IMR-90 (cell line): ENCODE data around the gene BUB1B. TPM values are rescaled to one million over a fixed set of nuclear protein-coding genes. Genes with fewer than 3 reads are reported as not detected.

ENCODE experiments used
- ATAC-seq: fragments of 200-7000 bp; cut with Tn5 transposase; 2 replicates; pipeline ENCODE4 v1.9.1; 2020; ENCODE audit warnings: low read depth, mild to moderate bottlenecking, moderate library complexity
- BruUV-seq: library from RNA; stranded (reverse); fragments of 400-500 nt; replicated peaks from 2 replicates; lab custom pipeline; 2021; lab: Mats Ljungman, UMichigan
- CTCF ChIA-PET: fragments of 300-600 bp; formaldehyde crosslinking; extraction: SDS; loops from one replicate; lab custom pipeline; 2021; ENCODE audit warnings: antibody characterized with exemption; lab: Yijun Ruan, JAX
- POLR2A ChIA-PET: fragments of 300-600 bp; sonication (Branson Sonifier 250); formaldehyde crosslinking; loops from one replicate; lab custom pipeline; 2022; ENCODE audit warnings: antibody characterized with exemption; ENCODE audit not compliant: unreplicated experiment; lab: Charles Lee
- DNase-seq: peaks from one replicate; pipeline ENCODE4 v3.0.0; 2013
- H2AFZ ChIP-seq: replicated peaks from 2 replicates; pipeline ENCODE3; 2013; ENCODE audit warnings: low read length, mild to moderate bottlenecking; ENCODE audit not compliant: poor library complexity
- H2AK5ac ChIP-seq: 2 replicates; pipeline ENCODE4 v1.6.1; 2013; ENCODE audit warnings: low read depth, low read length, inconsistent platforms
- H2AK9ac ChIP-seq: replicated peaks from 2 replicates; pipeline ENCODE3; 2013; ENCODE audit warnings: mild to moderate bottlenecking, low read depth, low read length, moderate library complexity; ENCODE audit not compliant: poor library complexity
- H2BK120ac ChIP-seq: 2 replicates; pipeline ENCODE4 v1.6.1; 2013; ENCODE audit warnings: low read depth, low read length, inconsistent platforms
- H2BK15ac ChIP-seq: 3 replicates; pipeline ENCODE4 v1.6.1; 2013; ENCODE audit warnings: low read depth, low read length, inconsistent platforms
- H2BK20ac ChIP-seq: 2 replicates; pipeline ENCODE4 v1.6.1; 2013; ENCODE audit warnings: low read depth, mild to moderate bottlenecking, inconsistent platforms, low read length, moderate library complexity
- H2BK5ac ChIP-seq: 2 replicates; pipeline ENCODE4 v1.6.1; 2013; ENCODE audit warnings: mild to moderate bottlenecking, low read depth, low read length, inconsistent platforms; ENCODE audit not compliant: poor library complexity, severe bottlenecking
- H3K14ac ChIP-seq: replicated peaks from 2 replicates; pipeline ENCODE4 v1.6.1; 2013; ENCODE audit warnings: low read depth, low read length, inconsistent platforms
- H3K18ac ChIP-seq: 2 replicates; pipeline ENCODE4 v1.6.1; 2013; ENCODE audit warnings: low read depth, low read length, control low read depth
- H3K23ac ChIP-seq: 2 replicates; pipeline ENCODE4 v1.6.1; 2013; ENCODE audit warnings: low read depth, low read length, inconsistent platforms
- H3K27ac ChIP-seq: 2 replicates; pipeline ENCODE4 v1.5.1; 2013; ENCODE audit warnings: mild to moderate bottlenecking, control low read depth, low read length; ENCODE audit not compliant: insufficient read depth
- H3K27me3 ChIP-seq: 2 replicates; pipeline ENCODE4 v1.6.1; 2013; ENCODE audit warnings: low read length; ENCODE audit not compliant: control insufficient read depth, insufficient read depth
- H3K36me3 ChIP-seq: 2 replicates; pipeline ENCODE4 v1.6.1; 2013; ENCODE audit warnings: low read length, mixed read lengths; ENCODE audit not compliant: control insufficient read depth, insufficient read depth
- H3K4ac ChIP-seq: 2 replicates; pipeline ENCODE4 v1.6.1; 2013; ENCODE audit warnings: low read depth, low read length, inconsistent platforms
- H3K4me1 ChIP-seq: 2 replicates; pipeline ENCODE4 v1.6.1; 2013; ENCODE audit warnings: low read length, mixed read lengths; ENCODE audit not compliant: control insufficient read depth, insufficient read depth
- H3K4me2 ChIP-seq: 2 replicates; pipeline ENCODE4 v1.6.1; 2013; ENCODE audit warnings: low read depth, mild to moderate bottlenecking, control low read depth, low read length, moderate library complexity
- H3K4me3 ChIP-seq: 2 replicates; pipeline ENCODE4 v1.5.1; 2013; ENCODE audit warnings: low read depth, mild to moderate bottlenecking, control low read depth, low read length, moderate library complexity; ENCODE audit not compliant: insufficient read depth
- H3K56ac ChIP-seq: 2 replicates; pipeline ENCODE4 v1.6.1; 2013; ENCODE audit warnings: low read length, inconsistent platforms; ENCODE audit not compliant: insufficient read depth; ENCODE audit errors: extremely low read depth
- H3K79me1 ChIP-seq, 2 experiments: 2 replicates each; pipeline ENCODE4 v1.6.1; 2013; ENCODE audit warnings: low read length in 2 of 2, inconsistent platforms in 1 of 2, low read depth in 1 of 2
- H3K9ac ChIP-seq: 2 replicates; pipeline ENCODE4 v1.6.1; 2013; ENCODE audit warnings: low read depth, low read length, control low read depth
- H3K9me1 ChIP-seq: 2 replicates; pipeline ENCODE4 v1.6.1; 2013; ENCODE audit warnings: low read length, inconsistent platforms; ENCODE audit not compliant: insufficient read depth
- H3K9me3 ChIP-seq: 2 replicates; pipeline ENCODE4 v1.6.1; 2013; ENCODE audit warnings: low read length; ENCODE audit not compliant: control insufficient read depth, insufficient read depth
- H4K20me1 ChIP-seq: 2 replicates; pipeline ENCODE4 v1.6.1; 2013; ENCODE audit warnings: low read length, inconsistent platforms; ENCODE audit not compliant: insufficient read depth
- H4K5ac ChIP-seq: 2 replicates; pipeline ENCODE4 v1.6.1; 2013; ENCODE audit warnings: mild to moderate bottlenecking, low read depth, low read length, control low read depth
- H4K8ac ChIP-seq, 2 experiments: 2 replicates each; pipeline ENCODE4 v1.6.1; 2013; ENCODE audit warnings: low read depth in 2 of 2, low read length in 2 of 2, control low read depth in 1 of 2, inconsistent platforms in 1 of 2
- H4K91ac ChIP-seq: 2 replicates; pipeline ENCODE4 v1.6.1; 2013; ENCODE audit warnings: low read depth, low read length, inconsistent platforms; ENCODE audit not compliant: insufficient read depth
- CEBPB ChIP-seq: IDR thresholded peaks from 2 replicates; pipeline ENCODE4 v1.6.1; 2012; ENCODE audit warnings: low read depth, low read length, improper control_type of control experiment
- FOS ChIP-seq: fragments of 150-350 bp; IDR thresholded peaks from 2 replicates; pipeline ENCODE4 v1.6.1; 2016; ENCODE audit warnings: low read depth, low read length
- WGBS, 2 experiments: methylation state at CpG; one replicate each; pipeline versions ENCODE4 v1.1.5 to v1.1.7; 2013; ENCODE audit warnings: missing lambda C conversion rate in 2 of 2; ENCODE audit not compliant: insufficient read length in 1 of 2; ENCODE audit errors: extremely low coverage in 2 of 2; 5-methylcytosine and 5-hydroxymethylcytosine counted together
- dilution Hi-C: fragments of 300-500 bp; cut with HindIII; formaldehyde crosslinking; loops from one replicate; pipeline ENCODE4 v1.14.3; 2018; ENCODE audit warnings: low sequenced_read_pairs; ENCODE audit not compliant: unreplicated experiment
- in situ Hi-C: fragments of 300-500 bp; cut with MboI; formaldehyde crosslinking; loops from 3 replicates; pipeline ENCODE4 v1.14.3; 2019; ENCODE audit warnings: low sequenced_read_pairs, inconsistent platforms, mixed read lengths
- intact Hi-C: fragments of 100-400 bp; cut with micrococcal nuclease; formaldehyde crosslinking; loops from 2 replicates; pipeline ENCODE4 v1.10.0; 2022
- polyA plus RNA-seq, 3 experiments: library from polyadenylated mRNA; depleted of rRNA; stranded (reverse); fragments of >200 nt; gene quantifications; 2 replicates each; pipeline ENCODE4 v1.2.3, GENCODE V29; 2012; ENCODE audit warnings: low replicate concordance in 1 of 3
- total RNA-seq: library from RNA; depleted of rRNA; stranded (reverse); fragments of >200 nt; gene quantifications from 2 replicates; pipeline ENCODE4 v1.2.3, GENCODE V29; 2012

The BUB1B gene
- total and polyA plus RNA-seq, 2 of the 4 experiments (the other 2 are of a cell fraction), result 15.6 to 24.7 TPM

GRCh38 chr15:40118473-40118872 lies 42.4 kb upstream of the BUB1B start:
- Histone ChIP-seq H3K9me1 (no peaks in the 10 kb centered on the region), H2AK9ac (no peak overlapping the region), H3K4ac (no peak overlapping the region), H3K36me3 (no peaks in the 10 kb centered on the region), H4K91ac (no peak overlapping the region), H3K56ac (no peak overlapping the region), H3K23ac (no peak overlapping the region), H2BK20ac (no peak overlapping the region), H3K9ac (no peak overlapping the region), H4K5ac (no peak overlapping the region), H3K4me2 (no peak overlapping the region), H3K79me1 (no peaks in the 10 kb centered on the region), H4K8ac (no peak overlapping the region), H3K14ac (no peak overlapping the region; the same call in 1 of the 2 replicates), H2AK5ac (no peak overlapping the region), H2BK15ac (no peak overlapping the region), H2BK120ac (no peak overlapping the region), H3K27ac (no peak overlapping the region), H2BK5ac (no peak overlapping the region), H4K20me1 (no peaks in the 10 kb centered on the region), H3K4me1 (no peaks in the 10 kb centered on the region; the same call in 1 of the 2 replicates), H2AFZ (no peak overlapping the region), H3K27me3 (peaks cover 24% of the 10 kb centered on the region), H3K18ac (no peak overlapping the region), H3K9me3 (no peaks in the 10 kb centered on the region), H3K4me3 (no peak overlapping the region)
- in situ Hi-C loops, result no loop called here
- intact Hi-C loops, result no loop called here
- no peak for DNase-seq
- WGBS, 2 experiments, result no CpG with 5 or more reads among the region's 3 CpGs
- TF ChIP-seq CEBPB, result no peak
- TF ChIP-seq FOS, result no peak
- POLR2A ChIA-PET, result interaction anchor here (0.6 kb wide), 1 partner anchor 80 kb away, joined by 3 read pairs; no protein-coding TSS in a partner anchor
- BruUV-seq, result no TSS peak
- dilution Hi-C loops, result no loop called here
- ATAC-seq, result no peak
- CTCF ChIA-PET, result no interaction called here
